ENCODE results near the gene DDX31.

The DDX31 gene

GRCh38 chr9:132597073-132597775 is 72.6 kb downstream of the DDX31 start:
- DNase-seq (ENCODE audit: low read depth in 2 of 2, low spot score in 1 of 2): no peak

GRCh38 chr9:132596200-132596599 is 73.6 kb downstream of the DDX31 start:
- no peak for DNase-seq (ENCODE audit: low read depth in 2 of 2, low spot score in 1 of 2)

GRCh38 chr9:132595319-132595718 is 74.5 kb downstream of the DDX31 start:
- no peak for DNase-seq (ENCODE audit: low read depth in 2 of 2, low spot score in 1 of 2)

DNA sequence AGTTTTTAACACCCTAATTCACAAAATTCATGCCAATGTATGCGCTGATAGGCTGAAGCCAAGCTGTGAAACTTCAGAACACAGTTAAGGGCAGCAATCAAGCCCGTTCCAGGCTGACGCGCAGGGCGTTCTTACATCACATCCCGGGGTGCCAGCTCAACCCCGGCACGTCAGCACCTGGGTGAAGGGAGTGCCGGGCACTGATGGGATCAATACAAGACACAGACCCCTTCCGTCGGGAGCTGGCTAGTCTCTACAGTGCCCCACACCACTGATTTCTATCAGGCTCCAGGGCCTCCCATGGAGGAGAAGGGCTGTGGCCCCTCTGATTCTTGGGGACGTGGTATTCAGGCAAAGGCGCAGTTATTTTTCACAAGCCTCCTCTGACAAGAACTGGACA is 75.4 kb downstream of the DDX31 start:
- DNase-seq (ENCODE audit: low read depth in 2 of 2, low spot score in 1 of 2): no peak

DNA sequence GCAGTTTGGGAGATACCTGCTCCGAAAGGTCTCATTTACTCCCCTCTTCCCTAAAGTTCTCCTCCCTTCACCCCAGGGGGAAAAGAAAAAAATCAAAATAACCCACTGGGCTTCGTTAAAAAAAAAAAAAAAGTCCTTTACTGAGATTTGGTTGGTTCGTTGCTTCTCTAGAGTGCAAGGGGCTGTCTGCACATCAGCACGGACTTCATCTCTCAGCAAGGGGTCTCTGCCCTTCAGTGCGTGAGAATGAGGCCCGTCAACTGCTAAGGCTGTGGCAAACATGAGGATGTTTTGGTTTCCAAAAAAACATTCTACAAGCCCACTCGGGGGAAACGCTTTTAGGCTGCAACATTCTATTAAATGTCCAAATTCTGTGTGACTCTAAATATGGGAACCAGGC is 77.3 kb downstream of the DDX31 start:
- no peak for DNase-seq (ENCODE audit: low read depth in 2 of 2, low spot score in 1 of 2)

GRCh38 chr9:132591751-132592314 is 78.0 kb downstream of the DDX31 start:
- DNase-seq (ENCODE audit: low read depth in 2 of 2, low spot score in 1 of 2): no peak

DNA sequence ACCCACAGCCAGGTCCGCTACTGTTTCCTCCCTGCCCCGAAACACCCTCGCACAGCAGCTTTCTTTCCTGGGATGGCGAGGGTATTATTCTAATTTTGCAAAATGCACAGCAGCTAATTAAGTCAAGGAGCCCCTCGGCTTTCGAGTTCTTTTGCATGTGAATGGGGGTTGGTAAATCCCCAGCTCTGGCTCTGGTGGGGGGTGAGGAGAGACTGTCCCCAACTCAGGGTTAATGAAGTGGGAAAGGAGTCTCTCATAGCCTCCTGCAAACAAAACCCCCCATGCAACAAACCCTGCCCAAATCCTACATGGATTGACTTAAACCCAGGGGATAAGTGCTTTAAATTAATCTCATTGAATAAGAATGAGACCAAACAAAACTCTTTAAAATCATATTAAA is 78.5 kb downstream of the DDX31 start:
- no peak for DNase-seq (ENCODE audit: low read depth in 2 of 2, low spot score in 1 of 2)

DNA sequence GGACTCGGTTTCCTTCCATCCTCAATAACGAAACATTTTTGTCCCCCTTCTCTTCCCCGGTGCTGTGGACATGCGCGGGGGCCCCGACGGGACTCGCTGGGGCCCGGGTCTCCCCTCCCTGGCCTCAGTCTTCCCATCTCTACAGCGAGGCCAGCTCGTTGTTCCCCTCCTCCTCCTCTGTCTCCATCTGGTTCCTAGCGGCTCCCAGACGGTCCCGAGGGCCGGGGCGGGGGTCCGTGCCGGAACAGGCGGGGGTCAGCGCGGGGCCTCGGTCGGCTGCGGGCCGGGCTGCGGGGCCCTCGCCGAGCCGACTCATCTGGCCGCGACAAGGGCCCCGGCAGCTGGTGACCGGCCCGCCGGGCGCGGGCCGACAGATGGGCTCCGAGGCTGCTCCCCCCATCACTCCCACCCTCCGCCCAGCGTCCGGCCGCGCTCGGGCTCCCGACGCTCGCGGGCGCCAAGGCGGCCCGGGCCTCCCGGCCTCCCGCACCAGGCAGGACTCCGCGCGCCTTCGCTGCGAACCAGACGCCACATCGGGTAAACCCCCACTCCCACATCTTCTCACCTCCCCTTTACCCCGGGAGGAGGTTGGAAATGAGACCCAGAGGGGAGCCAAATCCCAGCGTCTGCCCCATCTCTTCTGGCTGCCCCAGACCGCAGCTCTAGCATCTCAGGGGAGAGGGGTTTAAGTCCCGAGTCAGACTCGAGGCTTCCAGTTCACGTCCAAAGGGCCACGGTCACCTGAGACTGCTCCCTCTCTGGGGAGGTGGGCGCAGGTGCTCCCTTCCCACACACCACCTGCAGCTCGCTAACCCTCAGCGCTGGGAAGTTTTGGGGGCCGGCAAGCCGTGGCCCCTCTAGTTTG is 79.2 kb downstream of the DDX31 start:
- DNase-seq (ENCODE audit: low read depth in 2 of 2, low spot score in 1 of 2): no peak

GRCh38 chr9:132590037-132590317 is 79.8 kb downstream of the DDX31 start:
- DNase-seq (ENCODE audit: low read depth in 2 of 2, low spot score in 1 of 2): no peak

DNA sequence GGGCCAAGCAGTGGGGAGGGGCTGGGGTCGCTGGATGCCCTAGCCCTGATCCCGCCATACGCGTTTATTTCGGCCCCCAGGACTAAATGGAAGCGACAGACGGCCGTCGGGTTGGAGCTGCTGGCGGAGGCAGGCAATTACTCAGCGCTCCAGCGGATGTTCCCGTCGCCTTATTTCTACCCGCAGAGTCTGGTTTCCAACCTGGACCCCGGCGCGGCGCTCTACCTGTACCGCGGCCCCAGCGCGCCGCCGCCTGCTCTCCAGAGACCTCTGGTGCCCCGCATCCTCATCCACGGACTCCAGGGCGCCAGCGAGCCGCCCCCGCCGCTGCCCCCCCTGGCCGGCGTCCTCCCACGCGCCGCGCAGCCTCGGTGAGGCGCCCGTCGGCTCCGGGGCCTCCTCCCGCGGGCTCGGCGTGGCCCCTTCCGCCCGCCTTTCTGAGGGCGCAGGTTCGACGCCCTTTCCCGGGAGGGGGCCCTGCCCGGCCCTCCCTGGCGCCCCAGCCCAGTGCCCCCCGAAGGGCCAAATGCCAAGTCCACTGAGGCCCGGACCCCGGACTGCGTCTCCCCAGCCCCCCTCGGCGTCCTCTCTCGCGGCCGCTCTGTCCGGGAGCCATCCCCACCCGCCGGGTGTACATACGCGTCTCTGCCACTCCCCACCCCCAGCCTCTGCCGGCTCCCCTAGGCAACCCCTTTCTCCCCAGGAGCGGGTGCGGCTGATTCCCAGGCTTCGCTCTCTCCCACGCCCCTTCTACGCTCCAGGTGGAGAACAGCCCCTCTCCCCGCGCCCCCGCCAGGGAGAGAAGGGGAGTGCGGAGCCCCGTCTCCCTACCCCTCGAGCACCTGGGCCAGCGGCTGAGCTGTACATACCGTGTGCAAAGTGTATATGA is 80.4 kb downstream of the DDX31 start:
- no peak for DNase-seq (ENCODE audit: low read depth in 2 of 2, low spot score in 1 of 2)

GRCh38 chr9:132588501-132589147 is 81.2 kb downstream of the DDX31 start:
- no peak for DNase-seq (ENCODE audit: low read depth in 2 of 2, low spot score in 1 of 2)

GRCh38 chr9:132588098-132588497 is 81.7 kb downstream of the DDX31 start:
- no peak for DNase-seq (ENCODE audit: low read depth in 2 of 2, low spot score in 1 of 2)

DNA sequence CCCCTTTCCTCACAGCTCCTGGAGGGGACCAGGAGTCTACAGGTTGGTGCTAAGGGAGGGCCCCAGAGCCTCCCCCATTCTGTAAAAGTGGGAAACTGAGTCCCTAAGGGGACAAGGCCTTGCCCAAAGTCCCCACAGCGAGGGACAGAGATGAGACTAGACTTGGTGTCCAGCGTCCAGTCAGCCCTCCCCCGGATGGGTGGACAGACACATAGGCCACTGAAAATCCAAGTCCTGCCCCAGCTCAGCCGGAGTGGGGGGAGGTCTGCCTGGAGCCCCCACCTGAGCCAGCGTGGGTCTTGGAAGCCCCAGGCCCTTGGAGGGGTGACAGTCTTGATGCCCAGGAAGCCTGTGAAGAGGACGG is 82.2 kb downstream of the DDX31 start:
- no peak for DNase-seq (ENCODE audit: low read depth in 2 of 2, low spot score in 1 of 2)

- no peak for DNase-seq (ENCODE audit: low read depth in 2 of 2, low spot score in 1 of 2)
These were observed 82.8 kb downstream of the DDX31 start for GRCh38 chr9:132586830-132587591.

- no peak for DNase-seq (ENCODE audit: low read depth in 2 of 2, low spot score in 1 of 2)
These were observed 83.6 kb downstream of the DDX31 start for GRCh38 chr9:132585954-132586829.

DNA sequence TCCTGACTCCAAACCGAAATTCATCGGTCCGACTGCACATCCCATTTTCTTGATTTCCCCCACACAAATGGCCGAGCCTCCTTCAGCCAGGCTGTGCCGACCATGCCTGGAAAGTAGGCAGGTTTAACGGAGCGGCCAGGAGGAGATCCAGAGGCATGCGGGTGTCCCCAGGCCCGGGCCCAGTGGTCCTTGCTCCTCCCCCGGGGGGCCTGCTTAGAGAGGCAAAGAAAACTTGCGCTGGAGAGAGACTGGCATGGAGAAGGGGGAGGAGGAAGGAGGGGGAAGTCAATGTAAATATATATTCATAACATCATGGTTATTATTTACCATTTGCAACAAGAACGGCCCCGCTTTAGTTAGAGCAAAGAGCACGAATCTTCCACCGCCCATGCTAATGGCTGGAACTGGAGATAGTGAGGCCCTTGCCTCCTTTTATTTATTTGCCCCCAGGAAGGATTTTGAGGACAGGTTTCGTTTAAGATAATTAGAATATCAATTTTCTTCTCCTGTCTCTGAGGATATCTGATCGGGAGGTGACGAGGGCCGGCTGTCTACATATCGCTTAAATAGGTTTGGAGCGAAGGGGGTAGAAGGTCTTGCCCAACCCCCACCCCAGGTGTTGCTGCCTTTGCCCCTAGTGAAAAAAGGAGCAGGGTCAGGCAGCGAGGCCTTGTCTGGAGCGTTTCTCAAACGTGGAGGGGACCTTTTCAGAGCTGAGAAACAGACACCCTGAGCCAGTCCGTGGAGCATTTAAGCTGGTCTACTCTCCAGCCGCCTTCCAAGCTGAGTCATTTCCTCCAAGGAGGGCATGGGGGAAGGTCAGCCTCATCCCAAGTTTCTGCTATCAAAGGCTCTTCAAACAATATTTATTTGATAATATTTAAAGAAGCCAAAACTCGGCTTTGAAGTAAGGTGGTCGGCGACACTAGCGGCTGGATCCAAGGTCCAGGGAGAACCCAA is 84.9 kb downstream of the DDX31 start:
- no peak for DNase-seq (ENCODE audit: low read depth in 2 of 2, low spot score in 1 of 2)

GRCh38 chr9:132583584-132584304 is 86.0 kb downstream of the DDX31 start:
- no peak for DNase-seq (ENCODE audit: low read depth in 2 of 2, low spot score in 1 of 2)
